GM18519 (cell line): ENCODE measurements around the gene PLCB4.
A peak's percentile ranks its signal among the peaks of the same experiment; 100 is the strongest.

ENCODE experiments used
- ATAC-seq: cut with Tn5 transposase; IDR thresholded peaks from one replicate; pipeline ENCODE4 v1.9.1; 2021; ENCODE audit warnings: mild to moderate bottlenecking, moderate library complexity; ENCODE audit not compliant: unreplicated experiment, low FRiP score

Gene PLCB4

GRCh38 chr20:9501473-9501872 is 432.6 kb downstream of the PLCB4 start:
- no peak for ATAC-seq

DNA sequence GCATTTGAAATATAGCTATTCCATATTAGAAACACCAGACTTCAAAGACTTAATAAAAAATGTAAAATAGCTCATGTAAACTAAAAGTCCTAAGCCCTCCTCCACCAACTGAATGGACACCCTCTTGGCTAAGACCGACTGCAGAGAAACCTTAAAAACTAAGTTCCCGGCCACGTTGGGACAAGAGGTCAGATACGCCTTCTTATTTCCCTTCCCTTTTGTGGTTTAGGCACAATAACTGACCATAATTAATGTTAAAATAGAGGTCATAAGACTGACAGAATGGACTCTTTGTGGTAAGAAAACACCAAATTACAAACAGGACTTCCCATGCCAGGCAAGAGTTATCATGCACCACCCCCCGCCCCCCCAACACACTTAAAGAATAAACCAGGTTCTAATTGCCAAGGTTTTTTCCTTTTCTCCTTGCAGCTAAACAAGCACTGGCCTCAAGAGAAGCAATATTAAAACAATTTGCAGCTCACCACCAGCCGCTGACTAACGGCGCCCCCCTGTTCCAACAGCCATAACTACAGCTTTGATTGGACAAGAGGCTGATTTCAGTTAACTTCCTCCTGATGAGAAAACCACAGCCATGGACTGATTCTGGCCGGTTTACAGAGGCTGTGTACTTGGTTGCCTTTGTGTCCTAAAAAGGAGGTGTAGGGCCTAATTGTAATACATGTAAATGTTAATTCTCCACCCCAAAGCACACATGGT is 434.8 kb downstream of the PLCB4 start:
- no peak for ATAC-seq

GRCh38 chr20:9506280-9506821 is 437.5 kb downstream of the PLCB4 start:
- ATAC-seq: no peak

GRCh38 chr20:9506964-9507369 is 438.1 kb downstream of the PLCB4 start:
- ATAC-seq: no peak

- ATAC-seq: no peak
Observed at GRCh38 chr20:9507544-9508239, 438.8 kb downstream of the PLCB4 start.

DNA sequence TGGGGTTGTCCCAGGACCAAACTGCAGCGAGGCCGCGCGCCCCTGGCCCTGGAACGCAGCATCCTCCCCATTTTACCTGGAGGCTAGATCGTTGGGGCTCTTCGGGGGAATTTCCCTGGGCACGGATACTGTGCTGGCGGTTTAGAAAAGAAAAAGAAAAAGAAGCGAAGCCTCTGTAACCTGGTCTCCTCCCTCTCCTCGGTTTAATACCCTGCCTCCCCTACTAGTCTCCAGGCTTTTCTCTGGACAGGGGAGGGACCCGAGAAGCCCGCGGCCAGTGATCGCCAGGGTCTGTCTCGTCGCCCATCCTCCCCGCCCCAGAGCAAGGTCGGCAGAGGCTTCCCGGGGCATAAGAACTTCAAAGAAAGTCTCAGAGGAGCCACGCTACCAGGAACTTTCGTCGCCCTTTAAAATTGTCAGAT is 439.4 kb downstream of the PLCB4 start:
- no peak for ATAC-seq

- ATAC-seq: no peak
Observed at GRCh38 chr20:9508696-9509178, 439.9 kb downstream of the PLCB4 start.

DNA sequence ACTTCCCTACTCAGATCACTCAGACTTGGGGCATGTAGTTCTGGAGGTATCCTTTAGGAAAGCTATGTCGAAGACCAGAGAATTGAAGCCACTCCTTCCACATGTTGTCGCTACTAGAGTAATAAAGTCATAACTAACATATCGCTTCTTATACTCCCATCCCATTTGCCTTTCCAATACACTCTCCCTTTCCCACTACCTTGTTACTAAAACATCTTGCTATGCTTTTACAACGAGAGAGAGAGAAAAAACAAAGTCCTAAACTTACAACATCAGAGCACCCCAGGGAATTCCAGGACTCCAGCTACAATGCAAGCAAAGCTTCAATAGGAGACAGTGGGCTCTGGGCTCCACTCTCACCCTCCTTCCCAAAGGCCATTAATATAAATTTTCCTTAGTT is 440.4 kb downstream of the PLCB4 start:
- ATAC-seq: no peak

GRCh38 chr20:9510911-9511310 is 442.0 kb downstream of the PLCB4 start:
- peak; percentile 56 for ATAC-seq

DNA sequence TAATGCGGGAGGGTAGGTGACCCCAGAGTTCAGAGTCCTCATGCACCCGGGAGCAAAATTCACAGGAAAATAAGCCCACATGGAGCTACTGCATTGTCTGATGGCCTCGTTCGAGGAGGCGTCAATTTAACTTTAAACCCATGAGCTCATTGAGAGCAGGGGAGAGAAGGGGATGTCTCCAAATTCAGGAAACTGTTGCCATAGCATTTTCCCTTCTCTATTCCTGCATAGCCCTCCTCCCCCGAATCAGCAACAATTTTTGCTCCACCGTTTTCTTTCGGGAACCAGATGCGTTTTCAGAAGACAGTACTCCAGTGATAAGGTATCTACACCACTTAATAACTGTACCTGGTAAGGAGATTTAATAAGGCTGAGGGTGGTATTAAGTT is 445.2 kb downstream of the PLCB4 start:
- no peak for ATAC-seq

DNA sequence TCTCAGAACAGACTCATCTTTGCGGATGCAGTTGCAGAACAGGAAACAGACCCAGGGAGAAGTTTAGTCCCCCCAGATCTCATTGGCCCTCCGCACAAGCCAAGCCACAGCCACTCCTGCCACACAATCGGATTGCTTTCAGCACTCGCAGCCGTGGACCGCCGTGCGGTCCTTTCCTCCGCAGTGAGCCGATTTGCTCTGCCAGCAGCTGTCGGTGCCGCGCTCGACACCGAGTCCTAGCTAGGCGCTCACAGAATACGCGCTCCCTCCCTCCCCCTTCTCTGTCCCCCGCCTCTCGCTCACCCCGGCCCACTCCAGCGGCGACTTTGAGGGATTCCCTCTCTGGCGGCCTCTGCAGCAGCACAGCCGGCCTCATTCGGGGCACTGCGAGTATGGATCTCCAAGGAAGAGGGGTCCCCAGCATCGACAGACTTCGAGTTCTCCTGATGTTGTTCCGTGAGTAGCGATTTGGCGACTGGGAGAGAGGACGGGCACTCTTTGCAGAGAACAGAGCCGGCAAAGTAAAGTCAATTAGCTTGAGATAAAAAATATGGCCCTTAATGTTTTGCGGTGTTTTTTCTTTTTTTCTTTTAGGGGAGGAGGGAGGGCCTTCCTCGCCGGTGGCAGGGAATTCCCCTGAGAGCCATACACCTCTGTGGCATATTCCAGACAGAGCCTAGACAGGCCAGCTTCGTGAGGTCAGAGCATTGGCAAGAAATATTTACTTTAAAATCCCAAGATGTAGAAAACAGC is 445.8 kb downstream of the PLCB4 start, which contains the start of gene LAMP5:
Gene LAMP5 (plus strand): TSS at position 130 of the 753 bp plus-strand sequence. CDS start 263 bp downstream, at position 393.
- no peak for ATAC-seq

DNA sequence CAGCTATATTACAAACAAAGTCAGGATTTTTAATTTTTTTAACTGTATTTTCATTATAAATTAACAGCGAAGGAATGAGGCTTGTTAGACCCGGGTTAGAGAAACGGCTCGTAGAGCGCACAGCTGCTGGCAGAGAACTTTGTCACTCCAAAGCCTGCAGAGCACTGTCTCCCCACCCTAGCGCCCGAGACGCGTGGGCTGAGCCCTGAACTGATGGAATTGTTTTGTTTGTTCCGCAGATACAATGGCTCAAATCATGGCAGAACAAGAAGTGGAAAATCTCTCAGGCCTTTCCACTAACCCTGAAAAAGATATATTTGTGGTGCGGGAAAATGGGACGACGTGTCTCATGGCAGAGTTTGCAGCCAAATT is 446.3 kb downstream of the PLCB4 start:
- ATAC-seq: no peak

DNA sequence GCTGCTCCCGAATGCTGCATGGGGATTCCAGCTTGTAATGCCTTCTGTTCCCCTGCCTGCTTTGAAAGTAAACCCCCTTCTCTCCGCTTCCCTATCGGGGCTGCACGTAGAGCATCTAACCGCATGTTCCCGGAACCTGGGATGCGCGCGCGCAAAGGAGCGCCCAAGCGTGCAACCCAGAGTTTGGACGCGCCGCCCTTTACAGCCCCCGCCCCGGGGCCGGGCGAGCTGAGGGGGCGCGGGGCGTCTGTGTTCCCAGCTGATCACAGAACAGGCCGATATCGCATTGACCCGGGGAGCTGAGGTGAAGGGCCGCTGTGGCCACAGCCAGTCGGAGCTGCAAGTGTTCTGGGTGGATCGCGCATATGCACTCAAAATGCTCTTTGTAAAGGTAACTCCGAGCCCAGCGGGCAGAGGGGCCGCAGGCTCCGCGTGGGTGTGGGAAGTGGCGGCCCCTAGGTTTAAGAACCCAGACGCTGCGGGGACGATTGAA is 446.9 kb downstream of the PLCB4 start:
- no peak for ATAC-seq

DNA sequence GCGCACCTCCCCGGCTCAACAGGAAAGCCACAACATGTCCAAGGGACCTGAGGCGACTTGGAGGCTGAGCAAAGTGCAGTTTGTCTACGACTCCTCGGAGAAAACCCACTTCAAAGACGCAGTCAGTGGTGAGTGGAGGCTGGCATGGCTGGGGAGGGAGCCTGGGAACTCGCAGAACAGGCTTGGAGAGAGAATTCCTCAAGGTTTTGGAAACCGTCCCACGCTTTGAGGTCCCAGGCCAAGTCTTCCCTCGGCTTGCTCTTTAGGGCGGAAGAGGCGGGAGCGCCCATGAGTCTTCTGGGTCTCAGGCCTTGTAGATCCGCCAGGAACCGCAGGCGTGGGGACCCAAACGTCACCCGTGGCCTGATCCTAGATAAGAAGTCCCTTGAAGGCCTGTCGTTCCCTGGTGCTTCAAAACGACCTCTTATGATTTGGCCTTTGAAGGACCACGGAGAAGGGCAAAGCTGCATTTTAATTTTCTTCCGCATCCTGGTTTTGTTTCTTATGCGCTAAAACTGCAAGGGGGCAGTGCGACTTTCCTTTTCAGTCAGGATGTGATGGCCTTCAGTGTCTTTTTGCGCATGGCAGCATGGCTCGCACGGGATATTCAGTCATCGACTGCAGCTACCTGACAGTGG is 447.5 kb downstream of the PLCB4 start:
- no peak for ATAC-seq

GRCh38 chr20:9517297-9518162 is 448.6 kb downstream of the PLCB4 start:
- ATAC-seq: no peak

- ATAC-seq: no peak
Observed at GRCh38 chr20:9518576-9519175, 449.8 kb downstream of the PLCB4 start.

GRCh38 chr20:9520086-9520485 is 451.2 kb downstream of the PLCB4 start:
- ATAC-seq: no peak

- ATAC-seq: no peak
Observed at GRCh38 chr20:9523636-9524035, 454.7 kb downstream of the PLCB4 start.
